ENCODE results near the gene AGO1.

DNA sequence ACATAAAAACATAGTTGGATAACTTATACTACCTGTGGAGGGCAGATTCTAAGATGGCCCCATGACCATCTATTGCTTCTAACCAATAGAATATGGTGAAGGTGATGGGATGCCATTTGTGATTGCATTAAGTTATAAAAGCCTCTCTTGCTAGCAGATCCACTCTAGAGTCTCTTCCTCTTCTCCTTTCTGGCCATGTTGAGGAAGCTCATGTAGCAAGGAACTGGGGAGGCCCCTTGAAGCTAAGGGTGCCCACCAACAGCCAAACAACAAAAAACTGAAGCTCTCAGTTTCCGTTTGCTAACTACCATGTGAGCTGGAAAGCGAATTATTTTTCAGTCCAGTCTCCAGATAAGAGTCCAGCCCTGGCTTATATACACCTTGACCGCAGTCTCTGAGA lies 16.0 kb upstream of the AGO1 start:
- TF ChIP-seq, protein P1, sequence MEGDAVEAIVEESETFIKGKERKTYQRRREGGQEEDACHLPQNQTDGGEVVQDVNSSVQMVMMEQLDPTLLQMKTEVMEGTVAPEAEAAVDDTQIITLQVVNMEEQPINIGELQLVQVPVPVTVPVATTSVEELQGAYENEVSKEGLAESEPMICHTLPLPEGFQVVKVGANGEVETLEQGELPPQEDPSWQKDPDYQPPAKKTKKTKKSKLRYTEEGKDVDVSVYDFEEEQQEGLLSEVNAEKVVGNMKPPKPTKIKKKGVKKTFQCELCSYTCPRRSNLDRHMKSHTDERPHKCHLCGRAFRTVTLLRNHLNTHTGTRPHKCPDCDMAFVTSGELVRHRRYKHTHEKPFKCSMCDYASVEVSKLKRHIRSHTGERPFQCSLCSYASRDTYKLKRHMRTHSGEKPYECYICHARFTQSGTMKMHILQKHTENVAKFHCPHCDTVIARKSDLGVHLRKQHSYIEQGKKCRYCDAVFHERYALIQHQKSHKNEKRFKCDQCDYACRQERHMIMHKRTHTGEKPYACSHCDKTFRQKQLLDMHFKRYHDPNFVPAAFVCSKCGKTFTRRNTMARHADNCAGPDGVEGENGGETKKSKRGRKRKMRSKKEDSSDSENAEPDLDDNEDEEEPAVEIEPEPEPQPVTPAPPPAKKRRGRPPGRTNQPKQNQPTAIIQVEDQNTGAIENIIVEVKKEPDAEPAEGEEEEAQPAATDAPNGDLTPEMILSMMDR (IDR thresholded peaks at IDR 0.05; ENCODE audit: low read depth, low read length, poor library complexity, severe bottlenecking) = no peak
- TF ChIP-seq EZH2phosphoT487 (IDR thresholded peaks at IDR 0.05; ENCODE audit: borderline replicate concordance, low read length) = no peak
